Astrocyte of the cerebellum (primary cell): ENCODE measurements around the gene ASS1.

Experiments
- DNase-seq: peaks from one replicate; pipeline ENCODE4 v3.0.0-alpha.2; 2011; ENCODE audit warnings: low read depth
- H3K4me3 ChIP-seq: 2 replicates; pipeline ENCODE4 v1.5.1; 2011; ENCODE audit warnings: mild to moderate bottlenecking, low read depth, low read length, moderate library complexity
- in situ Hi-C: cut with HindIII; loops from 2 replicates; pipeline ENCODE4 v1.10.0; 2017; ENCODE audit warnings: low sequenced_read_pairs
- TF ChIP-seq, protein P1 (sequence below): IDR thresholded peaks from 2 replicates; pipeline ENCODE4 v1.5.1; 2012; ENCODE audit warnings: low read length, low read depth, moderate library complexity, mild to moderate bottlenecking; ENCODE audit errors: missing control alignments

Gene ASS1

DNA sequence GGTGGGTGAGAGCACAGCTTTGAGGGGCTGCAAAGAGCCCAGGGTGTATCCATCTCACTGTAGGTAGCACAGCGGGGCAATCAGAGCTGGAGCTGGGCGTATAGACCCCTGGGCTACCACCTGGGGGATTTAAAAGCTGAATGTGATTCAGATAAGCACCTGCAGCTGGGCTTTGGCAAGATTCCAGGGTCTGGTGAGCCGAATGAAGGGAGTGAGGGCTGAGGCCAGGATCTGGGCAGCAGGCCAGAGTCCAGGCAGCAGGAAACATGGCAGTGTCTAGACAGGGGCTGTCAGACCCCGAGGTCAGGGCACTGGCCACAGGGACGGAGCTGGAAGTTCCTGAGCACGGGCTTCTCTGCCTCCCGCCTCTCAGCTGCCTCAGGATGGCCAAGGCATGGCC is 8.7 kb downstream of the ASS1 start:
- DNase-seq = peak; percentile 36
- TF ChIP-seq, protein P1, sequence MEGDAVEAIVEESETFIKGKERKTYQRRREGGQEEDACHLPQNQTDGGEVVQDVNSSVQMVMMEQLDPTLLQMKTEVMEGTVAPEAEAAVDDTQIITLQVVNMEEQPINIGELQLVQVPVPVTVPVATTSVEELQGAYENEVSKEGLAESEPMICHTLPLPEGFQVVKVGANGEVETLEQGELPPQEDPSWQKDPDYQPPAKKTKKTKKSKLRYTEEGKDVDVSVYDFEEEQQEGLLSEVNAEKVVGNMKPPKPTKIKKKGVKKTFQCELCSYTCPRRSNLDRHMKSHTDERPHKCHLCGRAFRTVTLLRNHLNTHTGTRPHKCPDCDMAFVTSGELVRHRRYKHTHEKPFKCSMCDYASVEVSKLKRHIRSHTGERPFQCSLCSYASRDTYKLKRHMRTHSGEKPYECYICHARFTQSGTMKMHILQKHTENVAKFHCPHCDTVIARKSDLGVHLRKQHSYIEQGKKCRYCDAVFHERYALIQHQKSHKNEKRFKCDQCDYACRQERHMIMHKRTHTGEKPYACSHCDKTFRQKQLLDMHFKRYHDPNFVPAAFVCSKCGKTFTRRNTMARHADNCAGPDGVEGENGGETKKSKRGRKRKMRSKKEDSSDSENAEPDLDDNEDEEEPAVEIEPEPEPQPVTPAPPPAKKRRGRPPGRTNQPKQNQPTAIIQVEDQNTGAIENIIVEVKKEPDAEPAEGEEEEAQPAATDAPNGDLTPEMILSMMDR = no peak
- no peak overlapping the region for H3K4me3 ChIP-seq
- in situ Hi-C loops = no loop called here

DNA sequence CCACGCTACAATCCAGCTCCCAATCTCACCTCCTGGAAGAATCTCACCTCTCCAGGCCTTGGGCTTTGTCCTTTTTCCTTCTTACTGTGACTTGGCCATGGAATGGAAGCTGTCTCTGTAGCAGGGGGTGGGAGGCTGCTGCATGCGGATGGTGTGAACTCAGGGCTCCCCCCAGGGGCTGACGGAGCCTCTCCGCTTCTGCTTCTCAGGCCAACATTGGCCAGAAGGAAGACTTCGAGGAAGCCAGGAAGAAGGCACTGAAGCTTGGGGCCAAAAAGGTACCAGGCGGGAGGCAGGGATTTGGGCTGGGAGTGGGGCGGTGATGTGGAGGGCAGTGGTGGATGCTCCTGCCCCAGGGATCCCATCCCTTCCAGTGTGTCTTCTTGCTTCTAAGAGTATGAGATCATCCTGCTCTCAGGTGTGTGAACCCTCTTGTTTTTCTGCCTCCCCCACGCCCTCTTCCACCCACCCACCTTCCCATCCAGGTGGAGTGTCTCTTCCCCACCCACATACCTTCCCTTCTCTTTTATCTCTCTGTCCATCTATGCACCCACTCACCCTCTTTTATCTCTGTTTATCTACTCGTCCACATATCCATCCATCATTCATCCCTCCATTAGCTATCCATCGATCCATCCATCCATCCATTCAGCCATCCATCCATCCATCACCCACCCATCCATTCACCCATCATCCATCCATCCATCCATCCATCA is 9.5 kb downstream of the ASS1 start:
- no peak overlapping the region for H3K4me3 ChIP-seq
- no peak for DNase-seq
- in situ Hi-C loops = no loop called here
- TF ChIP-seq, protein P1 = no peak

DNA sequence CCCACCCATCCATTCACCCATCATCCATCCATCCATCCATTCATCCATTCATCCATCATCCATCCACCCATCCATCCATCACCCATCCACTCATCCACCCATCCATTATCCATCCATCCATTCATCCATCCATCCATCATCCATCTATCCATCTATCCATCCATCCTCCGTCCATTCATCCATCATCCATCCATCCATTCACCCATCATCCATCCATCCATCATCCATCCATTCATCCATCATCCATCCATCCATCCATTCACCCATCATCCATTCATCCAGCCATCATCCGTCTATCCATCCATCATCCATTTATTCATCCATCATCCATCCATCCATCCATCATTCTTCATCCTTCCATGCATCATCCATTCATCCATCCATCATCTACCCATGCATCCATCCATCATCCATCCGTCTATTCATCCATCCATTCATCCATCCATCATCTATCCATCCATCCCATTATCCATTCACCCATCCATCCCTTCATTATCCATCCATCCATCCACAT is 10.1 kb downstream of the ASS1 start:
- in situ Hi-C loops = no loop called here
- TF ChIP-seq, protein P1 = no peak
- H3K4me3 ChIP-seq = no peak overlapping the region
- no peak for DNase-seq

DNA sequence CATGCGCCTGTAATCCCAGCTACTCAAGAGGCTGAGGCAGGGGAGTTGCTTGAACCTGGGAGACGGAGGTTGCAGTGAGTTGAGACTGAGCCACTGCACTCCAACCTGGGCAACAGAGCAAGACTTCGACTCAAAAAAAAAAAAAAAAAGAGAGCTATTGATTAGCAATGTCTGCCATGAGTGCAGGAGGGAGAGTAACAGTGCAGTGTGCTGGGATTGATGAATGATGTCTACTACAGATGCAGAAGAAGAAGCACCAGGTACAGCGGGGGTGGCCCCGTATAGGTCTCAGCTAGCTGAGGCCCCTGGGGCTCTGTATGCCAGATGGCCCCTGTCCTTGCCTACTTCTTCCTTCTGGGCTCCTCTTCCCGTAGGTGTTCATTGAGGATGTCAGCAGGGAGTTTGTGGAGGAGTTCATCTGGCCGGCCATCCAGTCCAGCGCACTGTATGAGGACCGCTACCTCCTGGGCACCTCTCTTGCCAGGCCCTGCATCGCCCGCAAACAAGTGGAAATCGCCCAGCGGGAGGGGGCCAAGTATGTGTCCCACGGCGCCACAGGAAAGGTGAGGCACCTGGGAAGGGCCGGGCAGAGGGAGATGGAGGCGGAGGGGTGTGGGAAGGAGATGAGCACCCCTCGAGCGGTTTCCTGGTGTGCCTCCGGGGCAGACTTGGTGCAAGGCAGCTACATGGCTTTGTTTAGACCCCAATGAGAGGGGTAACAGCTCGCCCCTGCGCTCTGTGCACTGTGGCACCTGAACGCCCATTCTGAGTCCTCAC is 13.5 kb downstream of the ASS1 start:
- H3K4me3 ChIP-seq = no peak overlapping the region
- TF ChIP-seq, protein P1 = no peak
- in situ Hi-C loops = no loop called here
- DNase-seq = no peak

DNA sequence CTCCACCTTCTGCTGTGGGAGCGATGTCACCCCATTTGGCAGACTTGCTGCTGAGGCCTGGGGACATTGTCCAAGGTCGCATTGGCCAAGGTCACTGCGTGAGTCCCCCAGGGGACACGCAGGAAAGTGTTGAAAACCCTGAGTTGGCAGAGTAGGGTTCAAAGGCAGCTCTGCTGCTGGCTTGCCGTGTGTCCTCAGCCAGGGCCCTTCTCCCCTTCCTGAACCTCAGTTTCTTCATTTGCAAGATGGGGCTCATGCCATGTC is 14.0 kb downstream of the ASS1 start:
- no peak overlapping the region for H3K4me3 ChIP-seq
- in situ Hi-C loops = no loop called here
- DNase-seq = no peak
- TF ChIP-seq, protein P1 = no peak

DNA sequence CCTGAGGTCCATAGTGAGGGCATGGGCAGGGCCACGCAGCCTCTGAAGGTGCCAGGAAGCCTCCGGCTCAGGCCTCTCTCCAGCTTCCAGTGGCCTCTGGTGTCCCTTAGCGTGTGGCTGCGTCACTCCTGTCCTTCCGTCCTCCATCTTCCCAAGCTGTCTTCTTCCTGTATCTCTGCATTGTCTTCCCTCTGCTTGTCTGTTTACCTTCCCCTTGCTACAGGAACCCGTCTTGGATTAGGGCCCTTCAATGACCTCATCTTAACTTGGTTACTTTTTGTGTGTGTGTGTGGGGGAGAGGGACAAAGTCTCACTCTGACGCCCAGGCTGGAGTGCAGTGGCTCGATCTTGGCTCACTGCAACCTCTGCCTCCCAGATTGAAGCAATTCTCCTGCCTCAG is 14.4 kb downstream of the ASS1 start:
- TF ChIP-seq, protein P1 = no peak
- in situ Hi-C loops = no loop called here
- no peak overlapping the region for H3K4me3 ChIP-seq
- DNase-seq = no peak
